Liver (tissue), 9 donors: ENCODE measurements around the gene SIRT7. TPM values are rescaled to one million over a fixed set of nuclear protein-coding genes. Genes with fewer than 3 reads are reported as not detected.
A peak's percentile ranks its signal among the peaks of the same experiment; 100 is the strongest.

Experiments
- DNase-seq: peaks from one replicate; pipeline ENCODE4 v3.0.0-alpha.2; 2017; ENCODE audit warnings: low spot score
- H3K27ac ChIP-seq, 2 donors: one replicate each; pipeline ENCODE4 v1.7.0; 2013; ENCODE audit warnings: inconsistent platforms in 2 of 2, low read length in 2 of 2, control low read depth in 1 of 2, low read depth in 1 of 2, mild to moderate bottlenecking in 1 of 2
- H3K27me3 ChIP-seq, 4 donors: one replicate each; pipeline versions ENCODE4 v1.6.1 to v1.7.0; 2013; ENCODE audit warnings: low read length in 3 of 4, inconsistent platforms in 1 of 4, mild to moderate bottlenecking in 1 of 4, moderate library complexity in 1 of 4; ENCODE audit not compliant: control insufficient read depth in 4 of 4, insufficient read depth in 4 of 4
- H3K36me3 ChIP-seq, 4 donors: one replicate each; pipeline versions ENCODE4 v1.6.1 to v1.7.0; 2013; ENCODE audit warnings: low read length in 3 of 4, mild to moderate bottlenecking in 3 of 4, low read depth in 1 of 4, moderate library complexity in 1 of 4; ENCODE audit not compliant: control insufficient read depth in 4 of 4, insufficient read depth in 3 of 4
- H3K4me1 ChIP-seq, 4 donors: one replicate each; pipeline versions ENCODE4 v1.6.1 to v1.7.0; 2013; ENCODE audit warnings: low read length in 3 of 4, mild to moderate bottlenecking in 3 of 4, moderate library complexity in 1 of 4; ENCODE audit not compliant: control insufficient read depth in 4 of 4, insufficient read depth in 4 of 4
- H3K4me3 ChIP-seq, 3 donors: one replicate each; pipeline versions ENCODE4 v1.6.1 to v1.7.0; 2013; ENCODE audit warnings: low read length in 3 of 3, control low read depth in 1 of 3, low read depth in 1 of 3, mild to moderate bottlenecking in 1 of 3
- H3K9ac ChIP-seq, 2 donors: one replicate each; pipeline ENCODE4 v1.7.0; 2013; ENCODE audit warnings: low read length in 2 of 2, mild to moderate bottlenecking in 2 of 2, moderate library complexity in 2 of 2, control low read depth in 1 of 2, low read depth in 1 of 2
- H3K9me3 ChIP-seq, 4 donors: one replicate each; pipeline versions ENCODE4 v1.6.1 to v1.7.0; 2013; ENCODE audit warnings: low read length in 3 of 4; ENCODE audit not compliant: control insufficient read depth in 4 of 4
- CTCF ChIP-seq: fragments of 150-350 bp; IDR thresholded peaks from 2 replicates; pipeline ENCODE4 v1.5.1; 2017; ENCODE audit warnings: improper control_type of control experiment, low read depth, low read length; ENCODE audit not compliant: missing input control
- EGR1 ChIP-seq, 2 donors: IDR thresholded peaks; 2 replicates each; pipeline ENCODE4 v1.6.1; 2016 to 2018; ENCODE audit warnings: antibody characterized with exemption in 2 of 2, low read depth in 2 of 2
- FOXA1 ChIP-seq: IDR thresholded peaks from 2 replicates; pipeline ENCODE4 v1.6.1; 2016; ENCODE audit warnings: antibody characterized with exemption
- FOXA2 ChIP-seq: IDR thresholded peaks from 2 replicates; pipeline ENCODE4 v1.6.1; 2016; ENCODE audit warnings: antibody characterized with exemption
- JUND ChIP-seq, 2 donors: IDR thresholded peaks; 2 replicates each; pipeline ENCODE4 v1.6.1; 2016; ENCODE audit warnings: antibody characterized with exemption in 2 of 2
- RAD21 ChIP-seq, 2 donors: IDR thresholded peaks; 2 replicates each; pipeline ENCODE4 v1.6.1; 2016; ENCODE audit warnings: antibody characterized with exemption in 2 of 2, mild to moderate bottlenecking in 2 of 2
- RXRA ChIP-seq, 2 donors: IDR thresholded peaks; 2 replicates each; pipeline ENCODE4 v1.6.1; 2017 to 2018; ENCODE audit warnings: antibody characterized with exemption in 2 of 2, mild to moderate bottlenecking in 1 of 2
- SP1 ChIP-seq: IDR thresholded peaks from 2 replicates; pipeline ENCODE4 v1.6.1; 2018; ENCODE audit warnings: antibody characterized with exemption, mild to moderate bottlenecking
- WGBS: extraction: QIAGEN DNeasy Blood & Tissue Kit; methylation state at CpG from one replicate; pipeline ENCODE4 v1.1.7; 2013; 5-methylcytosine and 5-hydroxymethylcytosine counted together
- polyA plus RNA-seq, 2 donors: library from polyadenylated mRNA; stranded (reverse) in 1 of 2; unstranded in 1 of 2; fragments of 200-250 nt in 1 of 2; fragments of >200 nt in 1 of 2; fragmentation: Nextera tagmentation in 1 of 2; extraction: Ambion mirVana in 1 of 2; gene quantifications; one replicate each; pipeline versions ENCODE4 v1.2.1 to v1.2.3, GENCODE V29; 2013 to 2015
- total RNA-seq, 2 donors: library from RNA; depleted of rRNA; stranded (reverse); fragments of >200 nt; gene quantifications; one replicate each; pipeline ENCODE4 v1.2.3, GENCODE V29; 2014
- TF ChIP-seq, protein P1 (sequence below): IDR thresholded peaks from 2 replicates; pipeline ENCODE4 v1.6.1; 2016; ENCODE audit warnings: antibody characterized with exemption
- TF ChIP-seq, protein P2 (sequence below): IDR thresholded peaks from 2 replicates; pipeline ENCODE4 v1.6.1; 2016; ENCODE audit warnings: antibody characterized with exemption, mild to moderate bottlenecking
- donor health status: healthy.
- donor health status: healthy.
- donor health status: healthy.
- donor health status: healthy.
- donor health status: healthy.

Gene SIRT7
- total and polyA plus RNA-seq, 4 donors: 7.1 to 16.5 (median 11.5) TPM

GRCh38 chr17:81959362-81960129, 41.6 kb upstream of the SIRT7 start:
- 2% methylated on average over 112 of the region's 112 CpGs for WGBS
- Histone ChIP-seq H3K9me3 (no peaks in the 10 kb centered on the region), H3K4me1 (peaks cover 6 to 20% (median 14%) of the 10 kb centered on the region in 4 donors), H3K4me3 (peak overlapping the region in 2 of 3 donors; percentile 62 to 64), H3K36me3 (no peaks in the 10 kb centered on the region), H3K9ac (no peak overlapping the region), H3K27me3 (no peaks in the 10 kb centered on the region), H3K27ac (peak overlapping the region; percentile 64 to 69)
- TF ChIP-seq EGR1 (IDR thresholded peaks at IDR 0.05; ENCODE audit: low read depth in 2 of 2) (no peak), JUND (IDR thresholded peaks at IDR 0.05) (no peak), FOXA2 (no peak), RAD21 (IDR thresholded peaks at IDR 0.05) (peak; percentile 51 to 58), CTCF (peak; percentile 89), SP1 (no peak), FOXA1 (no peak)
- TF ChIP-seq, protein P1, sequence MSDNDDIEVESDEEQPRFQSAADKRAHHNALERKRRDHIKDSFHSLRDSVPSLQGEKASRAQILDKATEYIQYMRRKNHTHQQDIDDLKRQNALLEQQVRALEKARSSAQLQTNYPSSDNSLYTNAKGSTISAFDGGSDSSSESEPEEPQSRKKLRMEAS: no peak
- TF ChIP-seq, protein P2, sequence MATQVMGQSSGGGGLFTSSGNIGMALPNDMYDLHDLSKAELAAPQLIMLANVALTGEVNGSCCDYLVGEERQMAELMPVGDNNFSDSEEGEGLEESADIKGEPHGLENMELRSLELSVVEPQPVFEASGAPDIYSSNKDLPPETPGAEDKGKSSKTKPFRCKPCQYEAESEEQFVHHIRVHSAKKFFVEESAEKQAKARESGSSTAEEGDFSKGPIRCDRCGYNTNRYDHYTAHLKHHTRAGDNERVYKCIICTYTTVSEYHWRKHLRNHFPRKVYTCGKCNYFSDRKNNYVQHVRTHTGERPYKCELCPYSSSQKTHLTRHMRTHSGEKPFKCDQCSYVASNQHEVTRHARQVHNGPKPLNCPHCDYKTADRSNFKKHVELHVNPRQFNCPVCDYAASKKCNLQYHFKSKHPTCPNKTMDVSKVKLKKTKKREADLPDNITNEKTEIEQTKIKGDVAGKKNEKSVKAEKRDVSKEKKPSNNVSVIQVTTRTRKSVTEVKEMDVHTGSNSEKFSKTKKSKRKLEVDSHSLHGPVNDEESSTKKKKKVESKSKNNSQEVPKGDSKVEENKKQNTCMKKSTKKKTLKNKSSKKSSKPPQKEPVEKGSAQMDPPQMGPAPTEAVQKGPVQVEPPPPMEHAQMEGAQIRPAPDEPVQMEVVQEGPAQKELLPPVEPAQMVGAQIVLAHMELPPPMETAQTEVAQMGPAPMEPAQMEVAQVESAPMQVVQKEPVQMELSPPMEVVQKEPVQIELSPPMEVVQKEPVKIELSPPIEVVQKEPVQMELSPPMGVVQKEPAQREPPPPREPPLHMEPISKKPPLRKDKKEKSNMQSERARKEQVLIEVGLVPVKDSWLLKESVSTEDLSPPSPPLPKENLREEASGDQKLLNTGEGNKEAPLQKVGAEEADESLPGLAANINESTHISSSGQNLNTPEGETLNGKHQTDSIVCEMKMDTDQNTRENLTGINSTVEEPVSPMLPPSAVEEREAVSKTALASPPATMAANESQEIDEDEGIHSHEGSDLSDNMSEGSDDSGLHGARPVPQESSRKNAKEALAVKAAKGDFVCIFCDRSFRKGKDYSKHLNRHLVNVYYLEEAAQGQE: no peak
- peak; percentile 76 for DNase-seq

- WGBS: 51% methylated on average over 15 of the region's 15 CpGs
- DNase-seq: no peak
- Histone ChIP-seq H3K36me3 (no peaks in the 10 kb centered on the region), H3K9me3 (no peaks in the 10 kb centered on the region), H3K27ac (no peak overlapping the region), H3K9ac (no peak overlapping the region), H3K27me3 (no peaks in the 10 kb centered on the region), H3K4me3 (peak overlapping the region in 1 of 3 donors; percentile 64), H3K4me1 (peaks cover 4 to 20% (median 14%) of the 10 kb centered on the region in 4 donors)
- peak; percentile 35 to 73 for TF ChIP-seq RXRA (IDR thresholded peaks at IDR 0.05)
- TF ChIP-seq JUND (IDR thresholded peaks at IDR 0.05): no peak
Observed at GRCh38 chr17:81958633-81959342, 40.8 kb upstream of the SIRT7 start.
